ENCODE data around the gene ZNRD2.

Gene ZNRD2

DNA sequence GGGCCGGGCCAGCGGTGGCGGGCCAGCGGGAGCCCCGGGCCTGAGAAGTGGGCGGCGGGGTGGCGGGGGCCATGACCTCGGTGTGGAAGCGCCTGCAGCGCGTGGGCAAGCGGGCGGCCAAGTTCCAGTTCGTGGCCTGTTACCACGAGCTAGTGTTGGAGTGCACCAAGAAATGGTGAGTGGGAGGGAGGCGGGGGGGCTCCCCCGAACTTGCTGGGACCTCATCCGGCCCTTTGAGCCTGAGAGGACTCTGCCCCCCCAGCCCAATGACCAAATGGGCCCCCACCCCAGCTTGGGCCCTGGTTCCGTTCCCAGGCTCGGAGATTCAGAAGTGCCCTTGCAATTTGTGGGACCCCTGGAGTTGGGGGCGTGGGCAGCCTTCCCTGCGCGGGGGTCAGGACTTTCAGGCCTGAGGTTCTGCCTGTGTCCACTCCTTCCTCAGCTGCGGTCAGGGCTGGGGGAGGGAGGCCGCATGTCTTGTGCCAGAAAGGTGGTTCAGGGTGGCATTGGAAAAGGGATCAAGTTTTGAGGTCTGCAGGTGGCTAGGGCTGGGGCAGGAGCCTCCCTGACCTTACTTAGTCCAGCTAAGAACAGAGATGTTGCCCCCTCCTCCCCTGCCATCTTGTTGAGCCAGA, 6.1 kb downstream of the ZNRD2 start:
- H3K79me2 ChIP-seq (ENCODE audit: control insufficient read depth, insufficient read depth, low read length, unreplicated experiment): peaks cover 37% of the 10 kb centered on the region
- H3K27me3 ChIP-seq (ENCODE audit: insufficient read depth, low read length): no peaks in the 10 kb centered on the region
- peak overlapping the region; percentile 73 for H3K27ac ChIP-seq (ENCODE audit: low read depth, low read length)
- H2AFZ ChIP-seq (ENCODE audit: low read length, unreplicated experiment): peak overlapping the region; percentile 33
- H3K4me3 ChIP-seq (ENCODE audit: low read depth, low read length): peak overlapping the region; percentile 91
- H3K36me3 ChIP-seq (ENCODE audit: insufficient read depth, low read length): peaks cover 10% of the 10 kb centered on the region; the same call in 1 of the 2 replicates
- H3K4me1 ChIP-seq (ENCODE audit: control insufficient read depth, insufficient read depth, low read length, unreplicated experiment): peaks cover 48% of the 10 kb centered on the region

DNA sequence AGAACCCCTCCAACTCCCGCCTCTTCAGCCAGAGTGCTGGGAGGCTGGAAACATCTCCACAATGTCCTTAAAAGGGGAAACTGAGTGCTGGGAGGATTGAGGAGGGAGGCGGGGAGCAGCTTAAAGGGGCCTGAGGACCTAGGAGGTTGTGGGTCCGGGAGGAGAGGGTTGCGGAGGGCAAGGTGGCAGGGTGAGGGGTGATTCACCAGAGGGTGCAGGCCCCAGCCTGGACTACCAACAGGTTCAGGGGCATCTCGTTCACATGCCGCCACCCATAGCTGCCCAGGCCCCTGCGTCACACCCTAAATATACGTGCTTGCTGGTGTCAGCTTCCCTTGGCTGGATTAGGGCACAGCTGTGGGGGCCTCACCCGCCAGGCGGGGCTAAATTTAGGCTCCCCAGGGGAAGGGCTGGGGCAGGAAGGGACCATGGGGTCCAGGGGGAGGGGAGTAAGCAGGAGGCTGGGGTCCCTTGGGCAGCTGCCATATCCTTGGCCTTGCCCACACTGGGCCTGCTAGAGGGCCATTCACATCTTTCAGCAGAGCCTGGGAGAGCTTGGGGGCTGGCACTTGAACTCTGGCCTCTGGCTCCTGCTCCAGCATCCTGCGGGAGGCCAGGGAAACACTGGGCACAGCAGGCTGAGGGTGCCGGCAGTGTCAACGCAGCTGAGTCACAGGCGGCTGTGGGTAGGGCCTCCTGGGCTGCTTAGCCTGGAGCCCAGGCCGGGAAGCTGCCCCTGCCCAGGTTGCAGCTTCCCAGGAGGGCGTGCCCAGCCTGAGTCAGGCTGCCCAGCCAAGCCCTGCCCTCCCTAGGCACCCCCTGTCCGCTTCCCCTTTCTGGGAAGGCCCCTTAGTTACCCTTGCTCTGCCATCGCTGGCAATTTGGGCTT, 6.8 kb downstream of the ZNRD2 start:
- Histone ChIP-seq H3K4me3 (ENCODE audit: low read depth, low read length) (peak overlapping the region; percentile 91), H3K4me1 (ENCODE audit: control insufficient read depth, insufficient read depth, low read length, unreplicated experiment) (peaks cover 41% of the 10 kb centered on the region), H3K79me2 (ENCODE audit: control insufficient read depth, insufficient read depth, low read length, unreplicated experiment) (peaks cover 31% of the 10 kb centered on the region), H2AFZ (ENCODE audit: low read length, unreplicated experiment) (no peak overlapping the region), H3K27me3 (ENCODE audit: insufficient read depth, low read length) (no peaks in the 10 kb centered on the region), H3K36me3 (ENCODE audit: insufficient read depth, low read length) (peaks cover 10% of the 10 kb centered on the region; the same call in 1 of the 2 replicates), H3K27ac (ENCODE audit: low read depth, low read length) (peak overlapping the region; percentile 73)

DNA sequence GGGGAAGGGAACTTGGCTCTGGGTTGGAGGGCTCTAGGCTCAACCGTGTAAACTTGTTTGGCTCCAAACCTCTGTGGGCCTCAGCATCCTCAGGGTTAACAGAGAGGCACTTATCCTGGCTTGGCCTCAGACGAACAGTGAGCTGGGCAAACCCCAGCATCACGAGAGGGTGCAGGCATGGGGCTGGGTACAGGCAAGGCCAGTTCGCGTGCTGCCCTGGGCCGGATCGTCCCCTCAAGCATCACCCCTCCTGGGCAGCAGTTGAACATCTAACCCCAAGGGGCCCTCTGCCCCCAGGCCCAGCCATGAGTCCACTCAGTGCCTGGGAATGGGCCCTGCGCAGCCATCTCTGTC, 7.5 kb downstream of the ZNRD2 start:
- Histone ChIP-seq H2AFZ (ENCODE audit: low read length, unreplicated experiment) (no peak overlapping the region), H3K36me3 (ENCODE audit: insufficient read depth, low read length) (peaks cover 13% of the 10 kb centered on the region; the same call in 1 of the 2 replicates), H3K79me2 (ENCODE audit: control insufficient read depth, insufficient read depth, low read length, unreplicated experiment) (peaks cover 26% of the 10 kb centered on the region), H3K27ac (ENCODE audit: low read depth, low read length) (peak overlapping the region; percentile 73), H3K4me3 (ENCODE audit: low read depth, low read length) (peak overlapping the region; percentile 91), H3K27me3 (ENCODE audit: insufficient read depth, low read length) (no peaks in the 10 kb centered on the region), H3K4me1 (ENCODE audit: control insufficient read depth, insufficient read depth, low read length, unreplicated experiment) (peaks cover 40% of the 10 kb centered on the region)

DNA sequence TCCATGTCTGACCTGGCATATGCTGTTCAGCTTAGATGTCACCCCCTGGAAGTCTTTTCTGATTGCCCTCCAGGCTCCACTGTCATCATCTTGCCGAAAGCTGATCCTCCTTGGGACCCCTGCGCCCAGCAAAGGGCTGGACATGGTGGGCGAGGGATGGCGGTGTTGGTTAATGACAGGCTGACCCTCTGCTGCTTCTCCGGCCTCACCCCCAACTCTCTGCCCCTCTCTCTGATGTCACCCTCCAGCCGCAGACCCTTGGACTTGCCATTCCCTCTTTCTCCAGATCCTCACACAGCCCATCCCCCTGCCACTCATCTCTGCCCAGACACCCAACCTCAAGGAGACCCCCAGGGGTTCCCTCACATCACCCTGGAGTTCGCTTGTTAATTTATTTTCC, 7.9 kb downstream of the ZNRD2 start:
- Histone ChIP-seq H3K36me3 (ENCODE audit: insufficient read depth, low read length) (peaks cover 13% of the 10 kb centered on the region; the same call in 1 of the 2 replicates), H2AFZ (ENCODE audit: low read length, unreplicated experiment) (no peak overlapping the region), H3K27me3 (ENCODE audit: insufficient read depth, low read length) (no peaks in the 10 kb centered on the region), H3K27ac (ENCODE audit: low read depth, low read length) (peak overlapping the region; percentile 73), H3K4me1 (ENCODE audit: control insufficient read depth, insufficient read depth, low read length, unreplicated experiment) (peaks cover 38% of the 10 kb centered on the region), H3K79me2 (ENCODE audit: control insufficient read depth, insufficient read depth, low read length, unreplicated experiment) (peaks cover 23% of the 10 kb centered on the region), H3K4me3 (ENCODE audit: low read depth, low read length) (no peak overlapping the region; the same call in 1 of the 2 replicates)

DNA sequence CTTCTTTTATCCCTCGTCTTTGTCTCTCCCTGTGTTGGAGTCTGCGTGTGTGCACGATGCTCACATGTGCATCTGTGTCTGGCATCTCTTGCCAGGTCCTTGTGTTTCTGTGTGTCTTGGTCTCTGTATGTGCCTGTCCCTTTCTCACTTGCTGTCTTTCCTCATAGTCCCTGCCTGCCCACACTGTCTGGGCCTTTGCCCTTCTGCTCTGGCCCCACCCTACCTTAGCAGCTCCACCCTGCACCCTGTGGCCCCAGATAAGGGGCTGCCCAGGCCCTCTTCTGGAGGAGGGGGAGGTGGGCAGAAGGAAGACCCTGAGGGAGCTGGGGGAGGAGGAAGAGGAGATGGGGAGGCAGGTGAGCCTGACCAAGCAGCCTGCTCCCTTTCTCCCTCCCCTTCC, 8.4 kb downstream of the ZNRD2 start:
- Histone ChIP-seq H3K27ac (ENCODE audit: low read depth, low read length) (no peak overlapping the region), H3K27me3 (ENCODE audit: insufficient read depth, low read length) (no peaks in the 10 kb centered on the region), H3K4me3 (ENCODE audit: low read depth, low read length) (no peak overlapping the region), H2AFZ (ENCODE audit: low read length, unreplicated experiment) (no peak overlapping the region), H3K79me2 (ENCODE audit: control insufficient read depth, insufficient read depth, low read length, unreplicated experiment) (peaks cover 20% of the 10 kb centered on the region), H3K4me1 (ENCODE audit: control insufficient read depth, insufficient read depth, low read length, unreplicated experiment) (peaks cover 33% of the 10 kb centered on the region), H3K36me3 (ENCODE audit: insufficient read depth, low read length) (peaks cover 13% of the 10 kb centered on the region; the same call in 1 of the 2 replicates)

DNA sequence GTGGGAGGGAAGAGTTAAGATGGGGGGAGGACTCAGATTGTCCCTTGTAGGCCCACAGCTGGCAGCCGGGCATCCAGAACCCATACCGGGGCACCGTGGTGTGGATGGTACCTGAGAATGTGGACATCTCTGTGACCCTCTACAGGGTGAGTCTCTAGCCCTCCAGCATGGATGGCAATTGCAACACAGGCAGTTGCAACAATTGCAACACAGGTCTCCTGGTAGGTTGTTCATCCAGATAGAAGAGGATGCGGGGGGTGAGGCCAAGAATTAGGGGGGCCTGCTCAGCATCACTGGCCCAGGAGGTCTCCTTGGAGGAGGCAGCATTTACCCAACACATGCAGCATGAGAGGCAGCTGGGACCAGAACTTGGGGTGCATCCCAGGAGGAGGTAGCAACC, 9.0 kb downstream of the ZNRD2 start:
- peaks cover 17% of the 10 kb centered on the region; the same call in 1 of the 2 replicates for H3K36me3 ChIP-seq (ENCODE audit: insufficient read depth, low read length)
- H3K79me2 ChIP-seq (ENCODE audit: control insufficient read depth, insufficient read depth, low read length, unreplicated experiment): peaks cover 20% of the 10 kb centered on the region
- H2AFZ ChIP-seq (ENCODE audit: low read length, unreplicated experiment): no peak overlapping the region
- no peak overlapping the region for H3K4me3 ChIP-seq (ENCODE audit: low read depth, low read length)
- H3K4me1 ChIP-seq (ENCODE audit: control insufficient read depth, insufficient read depth, low read length, unreplicated experiment): peaks cover 30% of the 10 kb centered on the region
- no peak overlapping the region for H3K27ac ChIP-seq (ENCODE audit: low read depth, low read length)
- no peaks in the 10 kb centered on the region for H3K27me3 ChIP-seq (ENCODE audit: insufficient read depth, low read length)

DNA sequence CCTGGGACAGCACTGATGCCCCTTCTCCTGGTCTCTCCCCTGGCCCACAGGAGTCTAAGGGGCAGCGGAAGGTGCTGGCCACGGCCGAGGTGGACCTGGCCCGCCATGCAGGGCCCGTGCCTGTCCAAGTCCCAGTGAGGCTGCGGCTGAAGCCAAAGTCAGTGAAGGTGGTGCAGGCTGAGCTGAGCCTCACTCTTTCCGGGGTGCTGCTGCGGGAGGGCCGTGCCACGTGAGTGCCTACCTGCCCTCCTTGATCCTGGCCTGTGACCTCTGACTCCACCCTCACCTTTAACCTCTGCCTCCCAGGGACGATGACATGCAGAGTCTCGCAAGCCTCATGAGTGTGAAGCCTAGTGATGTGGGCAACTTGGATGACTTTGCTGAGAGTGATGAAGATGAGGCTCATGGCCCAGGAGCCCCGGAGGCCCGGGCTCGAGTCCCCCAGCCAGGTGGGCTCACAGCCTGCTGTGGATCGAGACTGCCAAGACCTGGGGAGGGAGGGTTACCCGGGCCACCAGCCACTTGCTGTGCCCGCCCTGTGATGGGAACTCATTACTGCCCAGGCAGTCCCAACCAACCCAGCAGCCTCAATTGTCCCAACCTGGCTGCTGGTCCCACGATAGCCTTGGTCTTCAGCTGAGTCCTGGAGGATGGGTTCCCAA, 9.9 kb downstream of the ZNRD2 start:
- Histone ChIP-seq H3K79me2 (ENCODE audit: control insufficient read depth, insufficient read depth, low read length, unreplicated experiment) (peaks cover 20% of the 10 kb centered on the region), H3K4me1 (ENCODE audit: control insufficient read depth, insufficient read depth, low read length, unreplicated experiment) (peaks cover 25% of the 10 kb centered on the region), H3K36me3 (ENCODE audit: insufficient read depth, low read length) (peaks cover 17% of the 10 kb centered on the region; the same call in 1 of the 2 replicates), H3K27me3 (ENCODE audit: insufficient read depth, low read length) (no peaks in the 10 kb centered on the region), H2AFZ (ENCODE audit: low read length, unreplicated experiment) (no peak overlapping the region), H3K4me3 (ENCODE audit: low read depth, low read length) (no peak overlapping the region), H3K27ac (ENCODE audit: low read depth, low read length) (no peak overlapping the region)

DNA sequence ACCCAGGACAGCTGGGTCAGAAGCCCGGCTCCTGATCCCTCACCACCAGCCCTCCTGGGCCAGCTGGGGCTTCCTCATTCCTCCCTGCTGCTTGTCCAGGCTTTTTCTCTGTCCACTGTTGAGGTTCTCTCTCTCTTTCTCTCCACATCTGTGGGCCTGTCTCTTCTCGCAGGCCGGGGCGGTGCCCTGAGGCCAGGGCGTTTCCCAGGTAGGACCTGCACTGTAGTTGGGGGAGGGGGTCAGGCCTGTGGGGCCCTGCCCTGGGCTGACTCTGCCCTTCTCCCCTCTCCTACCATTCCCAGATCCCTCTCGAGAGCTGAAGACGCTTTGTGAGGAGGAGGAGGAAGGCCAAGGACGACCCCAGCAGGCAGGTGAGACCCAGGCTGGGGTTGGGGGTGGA, 10.5 kb downstream of the ZNRD2 start:
- Histone ChIP-seq H3K36me3 (ENCODE audit: insufficient read depth, low read length) (peaks cover 17% of the 10 kb centered on the region; the same call in 1 of the 2 replicates), H3K4me3 (ENCODE audit: low read depth, low read length) (no peak overlapping the region), H3K79me2 (ENCODE audit: control insufficient read depth, insufficient read depth, low read length, unreplicated experiment) (peaks cover 20% of the 10 kb centered on the region), H3K27me3 (ENCODE audit: insufficient read depth, low read length) (no peaks in the 10 kb centered on the region), H2AFZ (ENCODE audit: low read length, unreplicated experiment) (no peak overlapping the region), H3K4me1 (ENCODE audit: control insufficient read depth, insufficient read depth, low read length, unreplicated experiment) (peaks cover 20% of the 10 kb centered on the region), H3K27ac (ENCODE audit: low read depth, low read length) (no peak overlapping the region)

DNA sequence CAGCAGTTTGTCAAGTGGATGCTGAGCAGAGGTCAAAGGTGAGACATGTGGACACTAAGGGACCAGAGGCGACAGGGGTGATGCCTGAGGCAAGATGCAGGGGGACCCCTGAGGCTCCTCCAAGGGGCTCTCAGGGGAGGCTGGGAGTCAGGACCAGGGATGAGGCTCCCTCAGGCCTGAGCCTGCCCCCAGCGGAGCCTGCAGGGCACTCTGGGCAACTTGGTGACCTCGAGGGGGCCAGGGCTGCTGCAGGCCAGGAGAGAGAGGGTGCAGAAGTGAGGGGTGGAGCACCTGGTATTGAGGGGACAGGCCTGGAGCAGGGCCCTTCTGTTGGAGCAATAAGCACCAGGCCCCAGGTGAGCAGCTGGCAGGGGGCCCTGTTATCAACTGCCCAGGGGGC, 11.7 kb downstream of the ZNRD2 start:
- Histone ChIP-seq H3K27me3 (ENCODE audit: insufficient read depth, low read length) (no peaks in the 10 kb centered on the region), H3K4me1 (ENCODE audit: control insufficient read depth, insufficient read depth, low read length, unreplicated experiment) (peaks cover 20% of the 10 kb centered on the region), H3K79me2 (ENCODE audit: control insufficient read depth, insufficient read depth, low read length, unreplicated experiment) (peaks cover 10% of the 10 kb centered on the region), H3K27ac (ENCODE audit: low read depth, low read length) (no peak overlapping the region), H3K36me3 (ENCODE audit: insufficient read depth, low read length) (peaks cover 17% of the 10 kb centered on the region; the same call in 1 of the 2 replicates), H3K4me3 (ENCODE audit: low read depth, low read length) (no peak overlapping the region), H2AFZ (ENCODE audit: low read length, unreplicated experiment) (no peak overlapping the region)

DNA sequence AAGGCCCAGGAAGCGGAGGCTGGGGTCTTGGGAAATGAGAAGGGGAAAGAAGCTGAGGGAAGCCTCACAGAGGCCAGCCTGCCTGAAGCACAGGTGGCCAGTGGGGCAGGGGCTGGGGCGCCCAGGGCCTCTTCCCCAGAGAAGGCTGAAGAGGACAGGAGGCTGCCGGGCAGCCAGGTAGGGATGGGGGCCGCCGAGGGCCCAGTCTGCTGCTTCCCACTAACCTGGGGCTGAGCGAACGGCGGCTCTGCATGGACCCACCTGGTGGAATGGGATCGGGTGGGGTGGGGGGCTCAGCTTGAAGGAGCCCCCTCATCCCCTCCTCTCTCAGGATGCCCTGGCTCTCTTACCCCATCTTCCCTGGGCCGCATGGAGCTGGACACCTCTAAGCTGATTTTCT, 13.3 kb downstream of the ZNRD2 start:
- Histone ChIP-seq H3K4me1 (ENCODE audit: control insufficient read depth, insufficient read depth, low read length, unreplicated experiment) (peaks cover 20% of the 10 kb centered on the region), H3K79me2 (ENCODE audit: control insufficient read depth, insufficient read depth, low read length, unreplicated experiment) (no peaks in the 10 kb centered on the region), H3K27ac (ENCODE audit: low read depth, low read length) (no peak overlapping the region), H2AFZ (ENCODE audit: low read length, unreplicated experiment) (no peak overlapping the region), H3K36me3 (ENCODE audit: insufficient read depth, low read length) (peaks cover 17% of the 10 kb centered on the region; the same call in 1 of the 2 replicates), H3K4me3 (ENCODE audit: low read depth, low read length) (no peak overlapping the region), H3K27me3 (ENCODE audit: insufficient read depth, low read length) (no peaks in the 10 kb centered on the region)
